Purkinje cell (primary cell): ENCODE measurements around the gene ABCE1. TPM values are rescaled to one million over a fixed set of nuclear protein-coding genes. Genes with fewer than 3 reads are reported as not detected.

Source experiments
- polyA plus RNA-seq: library from polyadenylated mRNA; unstranded; fragments of >200 nt; fragmentation: Nextera tagmentation; gene quantifications from 2 replicates; pipeline ENCODE4 v1.2.1, GENCODE V29; 2014

Gene ABCE1
- polyA plus RNA-seq: 88.8 and 130 TPM in 2 replicates

DNA sequence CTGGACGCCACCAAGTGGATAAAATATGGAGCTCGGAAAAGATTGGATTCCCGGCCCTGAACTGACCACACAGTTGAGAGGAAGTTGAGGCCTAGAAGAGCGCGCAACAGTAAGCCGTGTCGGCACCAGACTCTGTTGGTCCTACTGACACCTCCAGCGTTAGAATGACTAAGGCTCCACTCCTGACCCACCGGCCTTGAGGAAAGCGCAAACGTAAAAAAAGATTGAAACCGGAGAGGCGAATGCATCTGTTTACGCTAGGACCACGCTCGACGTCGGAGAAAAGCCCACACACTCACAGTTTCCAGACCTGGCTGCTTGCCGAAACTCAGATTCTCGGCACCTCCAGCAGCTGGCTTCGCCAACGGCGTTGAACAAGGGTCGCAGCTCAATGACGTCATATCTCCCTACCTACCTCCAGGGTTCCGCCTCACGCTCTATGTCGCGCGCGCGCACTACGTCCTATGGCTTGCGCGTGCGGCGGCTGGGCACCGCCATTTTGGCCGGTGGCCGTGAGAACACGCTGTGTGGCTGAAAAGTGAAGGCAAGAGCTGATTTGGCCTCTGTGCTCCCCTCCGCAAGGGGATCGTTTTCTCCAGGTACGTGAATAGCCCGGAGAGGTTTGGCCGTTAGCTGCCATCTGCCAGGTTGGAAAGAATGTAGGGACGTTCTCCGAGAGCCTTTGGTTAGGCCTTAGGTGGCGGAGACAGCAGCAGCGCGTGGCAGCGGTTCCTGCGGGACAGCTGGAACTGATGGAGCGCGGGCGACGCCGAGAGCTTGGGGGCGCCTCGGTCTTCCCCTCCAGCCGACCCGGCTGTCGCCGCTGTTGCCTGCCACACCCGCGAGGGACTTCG is at the start of gene ABCE1, which contains the start of gene ANAPC10:
ABCE1 (plus strand) TSS at position 491 of the 854 bp plus-strand sequence. CDS start 6,102 bp downstream, outside the sequence.
ANAPC10 (minus strand) TSS at position 376 of the 854 bp plus-strand sequence. CDS start 2,097 bp downstream, outside the sequence.

Other genes starting within 250 kb of the ABCE1 start
- 75.1 and 77.6 TPM in 2 replicates for gene ANAPC10, start 115 bp upstream of the ABCE1 start, polyA plus RNA-seq
- gene OTUD4, start 82.3 kb downstream of the ABCE1 start, polyA plus RNA-seq: 18.8 and 20.2 TPM in 2 replicates